ENCODE measurements around the gene BSG. TPM values are rescaled to one million over a fixed set of nuclear protein-coding genes. Genes with fewer than 3 reads are reported as not detected.
"Not testable (repeated sequence)": the region's sequence is repeated elsewhere in the genome, so short reads cannot be mapped to it uniquely, and the experiment has no call there.

Gene BSG
- total RNA-seq, 2 experiments from 2014 or later: 167 to 168 TPM

- Mint-ChIP-seq H3K9me3 (no peaks in the 10 kb centered on the region), H3K36me3 (no peaks in the 10 kb centered on the region), H3K4me1 (no peaks in the 10 kb centered on the region), H3K4me3 (no peak overlapping the region), H3K27me3 (peaks cover 12% of the 10 kb centered on the region), H3K27ac (peak overlapping the region; percentile 29)
- no peak for DNase-seq
These were observed 25.3 kb downstream of the BSG start for GRCh38 chr19:597406-598315.

GRCh38 chr19:601310-601709, 28.9 kb downstream of the BSG start:
- Mint-ChIP-seq H3K9me3 (peaks cover 3% of the 10 kb centered on the region), H3K27ac (no peak overlapping the region), H3K36me3 (no peaks in the 10 kb centered on the region), H3K4me3 (no peak overlapping the region), H3K27me3 (no peaks in the 10 kb centered on the region), H3K4me1 (peaks cover 2% of the 10 kb centered on the region)
- DNase-seq: no peak

- peaks cover 3% of the 10 kb centered on the region for H3K9me3 Mint-ChIP-seq
- H3K4me1 Mint-ChIP-seq: peaks cover 2% of the 10 kb centered on the region
- no peak for DNase-seq
- H3K4me3 Mint-ChIP-seq: no peak overlapping the region
- H3K36me3 Mint-ChIP-seq: no peaks in the 10 kb centered on the region
- no peak overlapping the region for H3K27ac Mint-ChIP-seq
- no peaks in the 10 kb centered on the region for H3K27me3 Mint-ChIP-seq
These were observed 29.4 kb downstream of the BSG start for GRCh38 chr19:601790-602189.

- no peak overlapping the region for H3K4me3 Mint-ChIP-seq
- H3K27me3 Mint-ChIP-seq: no peaks in the 10 kb centered on the region
- H3K4me1 Mint-ChIP-seq: peaks cover 2% of the 10 kb centered on the region
- H3K9me3 Mint-ChIP-seq: peaks cover 3% of the 10 kb centered on the region
- no peak overlapping the region for H3K27ac Mint-ChIP-seq
- no peak for DNase-seq
- no peaks in the 10 kb centered on the region for H3K36me3 Mint-ChIP-seq
These were observed 30.2 kb downstream of the BSG start for GRCh38 chr19:602391-603301.

- not testable (repeated sequence) for H3K27ac Mint-ChIP-seq, H3K36me3 Mint-ChIP-seq, H3K27me3 Mint-ChIP-seq, H3K9me3 Mint-ChIP-seq, H3K4me3 Mint-ChIP-seq, H3K4me1 Mint-ChIP-seq, DNase-seq
These were observed 30.9 kb downstream of the BSG start for GRCh38 chr19:603302-603639.

- not testable (repeated sequence) for H3K9me3 Mint-ChIP-seq, H3K4me3 Mint-ChIP-seq, H3K36me3 Mint-ChIP-seq, H3K27me3 Mint-ChIP-seq, DNase-seq, H3K4me1 Mint-ChIP-seq, H3K27ac Mint-ChIP-seq
These were observed 31.4 kb downstream of the BSG start for GRCh38 chr19:603779-604178.

GRCh38 chr19:604355-604754, 32.0 kb downstream of the BSG start:
- Mint-ChIP-seq H3K9me3 (peaks cover 3% of the 10 kb centered on the region), H3K27me3 (no peaks in the 10 kb centered on the region), H3K4me3 (no peak overlapping the region), H3K36me3 (no peaks in the 10 kb centered on the region), H3K4me1 (peaks cover 2% of the 10 kb centered on the region), H3K27ac (no peak overlapping the region)
- peak; percentile 67 for DNase-seq

GRCh38 chr19:605061-605971, 32.9 kb downstream of the BSG start:
- Mint-ChIP-seq H3K27ac (peak overlapping the region; percentile 75), H3K4me3 (peak overlapping the region; percentile 73)
- peak; percentile 57 for DNase-seq
- H3K36me3 Mint-ChIP-seq, H3K9me3 Mint-ChIP-seq, H3K4me1 Mint-ChIP-seq, H3K27me3 Mint-ChIP-seq: not testable (repeated sequence)

GRCh38 chr19:607301-608154, 35.1 kb downstream of the BSG start:
- H3K9me3 Mint-ChIP-seq: peaks cover 3% of the 10 kb centered on the region
- no peak overlapping the region for H3K4me3 Mint-ChIP-seq
- H3K4me1 Mint-ChIP-seq: peaks cover 12% of the 10 kb centered on the region
- peaks cover 2% of the 10 kb centered on the region for H3K36me3 Mint-ChIP-seq
- H3K27ac Mint-ChIP-seq: no peak overlapping the region
- no peak for DNase-seq
- H3K27me3 Mint-ChIP-seq: no peaks in the 10 kb centered on the region

GRCh38 chr19:608155-609003, 36.0 kb downstream of the BSG start:
- Mint-ChIP-seq H3K9me3 (peaks cover 3% of the 10 kb centered on the region), H3K36me3 (peaks cover 2% of the 10 kb centered on the region), H3K4me1 (peaks cover 14% of the 10 kb centered on the region), H3K4me3 (peak overlapping the region; percentile 60), H3K27ac (no peak overlapping the region), H3K27me3 (no peaks in the 10 kb centered on the region)
- no peak for DNase-seq

GRCh38 chr19:609004-609346, 36.6 kb downstream of the BSG start:
- peaks cover 2% of the 10 kb centered on the region for H3K36me3 Mint-ChIP-seq
- peaks cover 14% of the 10 kb centered on the region for H3K4me1 Mint-ChIP-seq
- no peaks in the 10 kb centered on the region for H3K27me3 Mint-ChIP-seq
- DNase-seq: no peak
- H3K9me3 Mint-ChIP-seq: peaks cover 3% of the 10 kb centered on the region
- H3K27ac Mint-ChIP-seq: no peak overlapping the region
- H3K4me3 Mint-ChIP-seq: no peak overlapping the region

- peak overlapping the region; percentile 96 for H3K27ac Mint-ChIP-seq
- H3K4me1 Mint-ChIP-seq: peaks cover 12% of the 10 kb centered on the region
- peaks cover 2% of the 10 kb centered on the region for H3K36me3 Mint-ChIP-seq
- H3K27me3 Mint-ChIP-seq: no peaks in the 10 kb centered on the region
- peak; percentile 50 for DNase-seq
- peak overlapping the region; percentile 82 for H3K4me3 Mint-ChIP-seq
- H3K9me3 Mint-ChIP-seq: no peaks in the 10 kb centered on the region
These were observed 37.8 kb downstream of the BSG start for GRCh38 chr19:610071-610800.

Measured in activated naive CD8-positive, alpha-beta T cell treated with anti-CD3 and anti-CD28 coated beads for 36 hours (primary cell).